Amniotic stem cell (primary cell): ENCODE measurements around the gene SLC22A3.
"Not testable (repeated sequence)": the region's sequence is repeated elsewhere in the genome, so short reads cannot be mapped to it uniquely, and the experiment has no call there.

Experiments used
- DNase-seq: peaks from one replicate; lab custom pipeline; 2025; lab: John Stamatoyannopoulos, UW

SLC22A3 gene

DNA sequence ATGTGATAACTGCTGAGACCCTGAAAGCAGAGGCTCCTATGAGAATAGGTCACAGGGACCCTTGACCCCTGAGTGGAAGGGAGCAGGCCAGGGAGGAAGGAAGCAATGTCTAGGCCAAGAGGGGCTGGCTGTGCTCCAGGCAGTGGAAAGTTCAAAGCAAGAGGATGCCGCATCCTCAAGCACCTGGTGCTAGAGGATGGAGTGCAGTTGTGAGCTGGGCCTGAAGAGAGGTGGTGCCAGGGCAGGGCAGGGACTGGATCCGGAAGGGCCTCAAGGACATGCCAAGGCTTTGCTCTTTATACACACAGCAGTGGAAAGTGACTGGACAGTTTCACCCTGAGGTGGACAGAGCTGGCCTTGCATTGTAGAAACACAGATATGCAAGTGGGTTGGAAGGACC is 97.0 kb downstream of the SLC22A3 start:
- DNase-seq, result no peak

DNA sequence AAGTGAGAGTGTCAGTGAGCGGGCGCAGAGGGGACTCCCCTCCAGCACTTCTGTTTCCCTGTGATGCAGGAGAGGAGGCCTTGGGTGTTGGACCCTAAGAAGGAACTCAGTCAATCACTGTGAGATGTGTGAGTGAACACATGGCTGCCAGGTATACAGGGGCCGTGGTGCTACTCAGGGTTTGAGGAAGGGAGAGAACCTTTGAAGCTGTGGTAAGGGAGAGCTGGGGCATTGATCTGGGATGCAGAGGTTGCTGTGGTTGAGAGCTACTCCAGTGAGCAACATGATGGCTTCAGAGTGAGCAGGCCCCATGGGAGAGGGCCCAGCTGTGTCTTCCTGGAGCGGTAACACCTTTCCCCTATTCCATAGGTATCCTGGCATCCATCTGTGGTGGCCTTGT is 99.2 kb downstream of the SLC22A3 start:
- no peak for DNase-seq

DNA sequence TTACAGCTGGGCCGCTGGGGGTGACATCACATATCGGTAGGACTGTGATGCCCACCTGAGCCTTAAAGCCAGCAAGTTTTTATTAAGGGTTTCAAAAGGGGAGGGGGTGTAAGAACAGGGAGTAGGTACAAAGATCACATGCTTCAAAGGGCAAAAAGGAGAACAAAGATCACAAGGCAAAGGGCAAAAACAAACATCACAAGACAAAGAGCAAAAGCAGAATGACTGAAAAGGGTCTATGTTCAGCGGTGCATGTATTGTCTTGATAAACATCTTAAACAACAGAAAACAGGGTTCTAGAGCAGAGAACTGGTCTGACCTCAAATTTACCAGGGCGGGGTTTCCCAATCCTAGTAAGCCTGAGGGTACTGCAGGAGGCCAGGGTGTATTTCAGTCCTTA is 101.6 kb downstream of the SLC22A3 start:
- not testable (repeated sequence) for DNase-seq

DNA sequence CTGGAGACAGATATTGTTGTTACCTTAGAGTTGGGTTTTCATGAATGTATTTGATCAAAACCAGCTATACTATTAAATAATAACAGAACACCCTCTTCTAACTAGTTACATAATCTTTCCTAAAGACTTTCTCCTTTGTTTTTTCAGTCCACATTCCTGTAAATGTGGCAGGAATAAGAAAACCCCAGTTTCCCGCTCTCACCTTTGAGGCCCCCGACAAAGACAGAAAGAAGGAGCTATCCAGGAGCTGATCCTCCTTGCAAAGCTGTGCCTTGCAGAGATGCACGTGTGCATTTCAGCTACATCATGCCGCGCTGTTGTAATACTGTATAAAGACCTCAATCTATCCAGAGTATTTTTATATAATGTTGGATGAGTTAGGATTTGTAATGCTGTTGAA is 102.7 kb downstream of the SLC22A3 start:
- no peak for DNase-seq

DNA sequence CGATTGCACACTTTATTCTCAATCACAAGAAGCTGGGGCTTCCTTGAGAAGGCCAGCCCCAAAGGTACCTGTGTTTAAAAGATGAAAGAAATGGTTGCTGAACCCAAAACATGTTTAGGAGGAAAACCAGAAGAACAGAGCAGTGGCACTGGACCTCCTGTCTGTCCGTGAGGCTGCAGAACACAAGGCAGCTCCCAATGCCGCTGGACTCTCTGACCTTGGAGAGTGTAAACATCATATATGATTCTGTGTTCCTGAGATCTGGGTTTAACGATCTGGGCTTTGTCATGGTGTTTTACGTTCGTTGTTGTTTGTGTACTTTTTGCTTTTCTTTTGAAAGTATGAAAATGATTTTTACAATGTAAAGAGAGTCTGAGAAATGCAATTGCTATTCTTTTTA is 106.1 kb downstream of the SLC22A3 start:
- DNase-seq, result no peak

DNA sequence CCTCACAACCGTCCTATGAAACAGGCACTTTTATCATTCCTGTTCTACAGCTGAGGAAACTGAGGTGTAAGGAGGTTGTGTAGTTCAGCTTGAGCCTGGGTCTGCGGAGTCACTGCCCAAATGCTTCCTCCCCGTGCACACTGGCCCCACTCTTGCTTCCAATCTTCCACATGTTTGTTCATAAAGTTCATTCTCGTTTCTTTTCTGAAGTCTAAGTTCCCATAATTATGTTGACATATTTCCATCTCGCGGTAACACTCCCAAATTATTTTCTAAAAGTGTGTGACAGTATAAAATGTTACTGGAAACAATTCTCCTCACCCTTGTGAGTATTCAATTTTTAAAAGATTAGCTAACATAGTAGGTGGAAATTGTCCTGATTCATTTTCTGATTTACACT is 106.9 kb downstream of the SLC22A3 start:
- DNase-seq, result no peak

DNA sequence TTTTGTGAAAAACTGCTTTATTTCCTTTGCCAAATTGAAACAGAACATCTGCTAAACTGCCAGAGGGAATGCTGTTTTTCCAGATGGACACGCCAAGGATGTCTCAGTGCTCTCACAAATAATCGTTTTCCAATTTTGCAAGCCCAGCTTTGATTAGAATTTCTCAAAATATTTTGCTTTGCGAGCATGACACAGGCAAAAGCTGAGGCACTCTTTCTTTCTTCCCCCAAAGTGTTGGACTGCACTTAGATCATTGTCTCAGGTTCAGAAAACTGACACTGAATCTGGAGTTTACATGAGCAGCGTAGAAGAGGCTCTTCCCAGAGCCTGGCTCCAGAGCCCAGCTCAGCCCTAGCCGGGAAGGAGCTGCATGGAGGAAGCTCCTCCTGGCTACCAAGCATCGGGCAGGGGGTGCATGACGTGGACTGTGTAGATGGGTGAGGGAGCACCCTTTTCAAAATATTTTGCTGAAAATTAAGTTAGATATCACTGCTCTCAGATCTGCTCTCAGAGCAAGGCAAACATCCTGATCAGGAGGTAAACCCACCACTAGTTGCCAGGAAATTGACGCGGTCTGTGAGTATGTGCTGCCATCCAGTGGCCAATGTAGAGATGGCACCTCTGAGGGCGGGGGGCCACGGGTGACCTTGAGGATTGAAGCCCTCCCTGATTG is 107.5 kb downstream of the SLC22A3 start:
- no peak for DNase-seq

DNA sequence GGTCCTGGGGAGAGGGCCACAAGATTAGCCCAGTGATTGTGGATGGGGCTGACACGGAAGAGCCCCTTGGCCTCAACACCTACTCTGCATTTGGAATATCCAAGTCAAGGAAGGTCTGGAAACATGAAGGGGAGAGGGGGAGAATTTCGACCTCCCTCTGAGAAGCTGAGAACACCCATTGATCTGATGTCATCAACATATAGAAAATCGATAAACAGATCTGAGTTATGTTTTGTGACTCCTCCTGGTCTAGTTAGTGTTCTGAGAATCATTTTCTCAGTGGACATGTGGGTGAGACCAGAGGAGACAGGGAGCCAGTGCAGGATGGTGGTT is 108.0 kb downstream of the SLC22A3 start:
- DNase-seq, result no peak

DNA sequence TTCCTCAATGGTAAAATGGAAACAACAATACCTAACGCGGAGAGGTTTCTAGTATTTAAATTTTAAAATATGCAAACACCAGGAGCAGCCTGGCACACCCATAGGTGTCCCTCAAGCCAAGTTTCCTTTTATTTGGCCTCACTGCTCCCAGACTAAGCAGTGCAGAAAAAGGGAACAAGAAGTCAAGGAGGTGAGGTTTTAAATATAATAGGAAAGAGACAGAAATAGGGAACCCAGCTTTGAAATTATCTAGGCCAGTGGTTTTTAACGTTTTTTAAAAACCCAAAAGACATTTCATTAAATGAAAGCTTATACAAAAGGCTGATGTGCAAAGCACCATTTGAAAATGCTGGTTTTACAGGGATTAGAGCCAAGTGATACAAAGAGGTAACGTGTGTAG is 109.6 kb downstream of the SLC22A3 start:
- DNase-seq, result no peak

DNA sequence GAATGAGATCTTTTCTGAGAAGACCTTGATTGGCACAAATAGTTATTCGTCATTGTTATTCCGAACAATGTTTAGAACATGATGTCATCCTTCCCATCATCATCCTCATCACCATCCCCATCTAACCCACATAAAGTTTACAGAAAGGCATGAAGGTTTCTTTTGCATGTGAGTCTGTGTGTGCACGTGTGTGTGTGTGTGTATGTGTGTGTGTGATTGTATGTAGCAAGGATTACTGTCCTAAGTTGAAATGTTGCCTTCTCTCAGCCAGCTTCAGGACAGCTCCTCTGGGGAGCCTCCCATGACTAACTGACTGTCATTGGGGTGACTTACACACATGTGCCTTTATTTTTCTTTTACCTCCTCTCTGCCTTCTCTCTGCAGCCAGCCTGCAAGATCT is 113.5 kb downstream of the SLC22A3 start:
- no peak for DNase-seq

DNA sequence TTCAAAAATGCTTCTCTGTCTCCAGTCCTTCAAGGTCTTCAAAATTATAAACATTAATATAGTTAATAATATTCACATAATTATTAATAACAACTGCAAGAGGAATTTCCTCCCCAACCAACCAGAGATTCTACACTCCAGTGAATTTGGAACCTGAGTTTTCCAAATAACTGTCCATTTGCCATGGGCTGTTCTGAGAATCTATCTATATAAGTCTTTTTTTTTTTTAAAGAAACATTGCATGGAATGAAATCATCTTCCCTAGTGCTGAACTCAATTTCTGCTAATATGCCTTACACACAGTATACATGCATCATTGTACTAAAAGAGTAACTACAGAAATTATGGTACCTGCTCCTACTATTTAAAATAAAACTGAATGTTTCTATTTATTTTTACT is 113.9 kb downstream of the SLC22A3 start:
- no peak for DNase-seq

DNA sequence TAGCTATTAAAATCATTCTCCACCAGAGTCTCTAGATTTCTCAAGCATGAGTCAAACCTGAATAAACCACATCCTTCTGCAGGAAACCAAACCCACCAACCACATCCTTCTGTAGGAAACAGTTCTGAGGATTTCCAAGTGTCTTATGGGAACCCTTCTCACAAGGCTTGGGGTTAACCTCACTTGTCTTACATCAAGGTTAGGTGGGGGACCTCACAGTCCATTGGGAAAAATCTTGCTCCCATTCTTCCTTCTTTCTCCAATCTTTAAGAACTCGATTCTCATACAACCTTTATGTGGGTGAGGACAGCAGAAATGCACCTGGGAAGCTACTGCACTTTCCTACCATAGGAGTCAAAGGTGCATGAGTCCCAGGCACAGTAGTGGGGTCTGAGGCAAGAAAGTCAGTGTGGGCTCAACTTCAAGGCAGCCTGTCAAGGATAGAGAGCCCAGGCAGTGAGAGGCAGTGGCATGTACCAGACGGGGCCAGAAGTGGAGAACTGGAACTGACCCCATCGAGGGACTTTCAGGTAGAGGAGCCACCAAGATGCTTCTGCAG is 114.5 kb downstream of the SLC22A3 start:
- peak; percentile 26 for DNase-seq

DNA sequence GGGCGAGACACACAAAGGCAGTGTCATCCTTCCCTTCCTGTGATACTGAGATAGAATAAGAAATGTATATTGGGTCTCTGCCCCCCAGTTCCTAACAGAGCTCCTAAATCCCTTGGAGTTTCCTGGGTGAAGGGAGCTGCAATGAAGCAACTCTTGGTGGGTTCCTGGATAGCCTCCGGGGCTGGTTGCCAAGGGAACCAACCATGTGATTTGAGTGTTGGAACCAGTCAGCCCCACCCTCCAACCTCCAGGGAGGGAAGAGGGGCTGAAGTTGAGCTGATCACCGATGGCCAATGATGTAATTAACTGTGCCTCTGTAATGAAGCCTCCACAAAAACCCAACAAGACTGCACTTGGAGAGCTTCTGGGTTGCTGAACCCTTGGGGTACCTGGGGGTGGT is 116.6 kb downstream of the SLC22A3 start:
- DNase-seq, result no peak

DNA sequence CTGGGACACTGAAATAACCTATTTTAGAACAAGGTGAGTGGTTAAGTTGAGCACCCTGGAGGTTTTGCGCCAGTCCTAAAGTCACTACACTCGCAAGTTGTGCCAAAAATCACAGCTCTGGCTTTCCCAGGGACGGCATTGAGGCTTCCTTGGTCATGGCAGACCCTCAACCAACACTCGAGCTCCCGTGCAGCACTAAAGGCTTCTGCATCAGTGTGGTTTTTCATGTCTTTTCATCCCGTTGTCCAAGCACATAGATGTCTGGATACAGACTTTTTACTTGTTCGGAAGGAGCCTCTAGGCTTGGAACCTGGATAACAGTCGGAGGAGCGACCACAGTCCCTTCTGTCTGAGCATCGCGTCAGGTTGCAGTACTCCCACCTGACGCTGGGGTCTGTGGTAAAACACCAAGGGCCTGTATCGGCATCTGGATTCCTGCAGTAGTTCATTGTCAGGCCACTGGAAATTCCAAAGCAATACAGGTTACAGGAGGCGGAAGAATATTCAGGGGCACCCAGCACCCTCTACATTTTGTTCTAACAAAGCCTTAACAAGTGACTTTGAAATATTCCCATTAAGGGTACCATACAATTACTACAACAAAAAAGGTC is 119.2 kb downstream of the SLC22A3 start:
- not testable (repeated sequence) for DNase-seq

DNA sequence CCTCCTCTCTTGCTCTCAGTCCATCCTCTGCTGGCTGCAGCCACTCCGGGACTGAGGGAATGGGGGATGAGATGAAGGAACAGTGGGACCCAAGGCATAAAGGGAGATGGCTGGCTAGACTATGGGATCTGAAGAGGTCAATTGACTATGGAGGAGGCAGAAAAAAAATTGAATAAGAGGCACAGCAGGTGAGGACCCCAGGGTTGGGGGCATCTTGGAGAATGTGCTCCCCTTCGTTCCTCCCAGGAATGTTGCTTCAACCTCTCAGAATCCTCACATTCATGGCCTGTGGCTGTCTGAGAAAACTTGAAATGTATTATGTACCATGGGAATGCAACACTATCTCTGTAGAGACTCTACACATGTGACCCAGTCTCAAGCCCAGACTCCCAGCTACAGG is 121.0 kb downstream of the SLC22A3 start:
- no peak for DNase-seq

DNA sequence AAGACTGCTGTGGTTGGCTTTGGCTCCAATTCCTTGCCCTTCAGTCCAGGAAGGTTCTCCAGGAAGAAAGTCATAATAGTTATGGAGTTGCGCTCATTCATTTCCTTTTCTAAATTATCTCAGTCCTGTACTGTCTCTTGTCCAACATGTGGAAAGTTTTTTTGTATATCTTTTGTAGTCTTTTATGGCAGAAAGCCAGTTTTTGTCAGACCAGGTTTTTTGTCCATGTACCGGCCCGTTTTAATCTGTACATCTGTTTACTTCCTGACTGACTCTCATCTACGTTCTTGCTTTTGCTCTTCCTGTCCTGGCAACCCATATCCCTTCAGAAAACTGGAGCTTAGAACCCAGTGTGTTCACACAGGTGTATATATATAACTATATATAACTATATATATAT is 127.9 kb downstream of the SLC22A3 start:
- DNase-seq, result not testable (repeated sequence)

DNA sequence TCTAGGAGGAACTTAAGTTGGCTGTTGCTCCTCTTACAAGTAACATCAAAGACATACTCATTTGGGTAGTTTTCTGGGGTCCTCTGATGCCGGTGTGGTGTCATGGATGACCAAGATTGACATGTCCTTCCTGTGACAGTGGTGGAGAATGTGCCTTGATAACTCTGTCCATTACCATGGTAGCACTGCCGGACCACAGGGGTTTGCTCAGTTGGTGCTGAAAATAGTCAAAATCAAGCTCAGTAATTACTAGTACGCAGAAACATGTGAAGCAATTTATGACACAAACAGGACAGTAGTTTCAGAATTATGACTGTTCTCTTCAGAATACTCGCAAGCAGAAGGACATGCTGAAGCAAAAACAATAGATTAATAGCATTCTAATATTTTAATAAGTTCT is 128.9 kb downstream of the SLC22A3 start:
- not testable (repeated sequence) for DNase-seq

DNA sequence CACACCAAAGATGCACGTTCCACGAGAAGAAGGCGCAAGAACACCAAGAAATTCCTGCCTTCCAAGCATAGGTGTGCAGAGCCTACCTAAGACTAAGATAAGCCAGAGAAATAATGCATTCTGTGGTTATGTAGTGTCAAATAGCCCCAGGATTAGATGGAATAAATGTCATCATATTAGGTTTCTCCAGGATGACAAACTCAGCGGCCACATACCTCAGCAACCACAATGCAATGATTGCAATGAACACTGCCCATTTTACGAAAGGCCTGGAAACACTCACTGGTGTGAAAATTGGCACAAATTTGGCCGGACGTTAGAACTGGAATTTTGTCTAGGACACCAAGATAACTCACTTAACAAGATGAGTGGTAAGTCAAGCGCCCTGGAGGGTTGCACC is 129.7 kb downstream of the SLC22A3 start:
- DNase-seq, result no peak

DNA sequence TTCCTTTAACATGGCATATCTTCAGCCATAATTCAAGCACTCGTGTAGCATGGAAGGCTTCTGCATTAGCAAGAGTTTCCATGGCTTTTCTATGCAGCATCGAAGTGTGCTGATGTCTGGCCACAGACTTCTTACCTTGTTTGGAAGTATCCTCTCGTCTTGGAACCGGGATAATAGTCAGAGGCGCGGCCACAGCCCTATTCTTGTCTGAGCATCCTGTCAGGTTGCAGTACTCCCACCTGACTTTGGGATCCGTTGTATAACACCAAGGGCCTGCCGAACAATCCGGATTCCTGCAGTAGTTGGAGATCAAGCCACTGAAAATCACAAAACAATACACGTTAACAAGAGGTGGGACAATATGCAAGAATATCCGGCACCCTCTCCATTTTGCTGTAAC is 138.9 kb downstream of the SLC22A3 start:
- no peak for DNase-seq

DNA sequence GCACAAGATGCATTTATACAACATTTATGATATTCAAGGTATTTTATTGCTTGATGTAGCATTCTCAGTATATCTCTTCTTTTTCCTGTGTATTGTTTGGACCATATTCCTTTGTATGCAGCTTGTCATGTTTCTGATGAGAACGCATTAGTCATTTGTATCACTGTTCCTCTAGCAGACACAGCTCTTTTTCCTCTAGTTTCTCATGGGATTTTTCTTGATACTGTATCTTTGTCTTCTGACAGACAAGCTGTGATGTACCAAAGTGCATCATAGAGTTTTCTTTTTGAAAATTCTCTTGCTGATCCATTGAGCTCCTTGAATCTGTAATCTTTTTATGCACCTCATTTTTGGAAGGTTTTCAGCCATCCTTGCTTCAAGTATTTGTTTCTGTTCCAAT is 140.9 kb downstream of the SLC22A3 start:
- DNase-seq, result no peak

DNA sequence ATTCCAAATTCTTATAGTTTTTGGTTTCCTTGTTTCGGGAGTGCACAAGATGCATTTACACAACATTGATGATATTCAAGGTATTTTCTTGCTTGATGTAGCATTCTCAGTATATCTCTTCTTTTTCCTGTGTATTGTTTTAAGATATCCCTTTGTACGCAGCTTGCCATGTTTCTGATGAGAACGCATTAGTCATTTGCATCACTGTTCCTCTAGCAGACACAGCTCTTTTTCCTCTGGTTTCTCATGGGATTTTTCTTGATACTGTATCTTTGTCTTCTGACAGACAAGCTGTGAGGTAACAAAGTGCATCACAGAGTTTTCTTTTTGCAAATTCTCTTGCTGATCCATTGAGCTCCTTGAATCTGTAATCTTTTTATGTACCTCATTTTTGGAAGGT is 146.4 kb downstream of the SLC22A3 start:
- DNase-seq, result no peak

DNA sequence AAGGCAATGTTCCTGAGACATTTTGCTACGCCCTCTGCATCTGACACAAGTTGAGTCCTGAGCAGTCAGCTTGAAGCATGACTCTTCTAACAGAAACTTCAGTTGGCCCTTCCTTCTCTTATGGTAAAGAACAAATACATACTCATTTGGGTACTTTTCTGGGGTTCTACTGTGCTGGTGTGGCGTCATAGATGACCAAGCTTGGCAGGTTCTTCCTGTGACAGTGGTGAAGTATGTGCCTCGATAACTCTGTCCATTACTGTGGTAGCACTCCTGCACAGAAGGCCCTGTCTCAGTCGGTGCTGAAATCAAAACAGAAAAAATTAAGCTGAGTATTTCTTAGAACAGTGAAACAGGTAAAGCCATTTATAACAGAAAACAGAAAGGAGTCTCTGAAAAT is 152.5 kb downstream of the SLC22A3 start:
- no peak for DNase-seq
